HG02571 (cell line): Measurements from ENCODE around the gene RAB40C.

ENCODE experiments used
- ATAC-seq: cut with Tn5 transposase; IDR thresholded peaks from one replicate; pipeline ENCODE4 v1.9.1; 2021; ENCODE audit warnings: mild to moderate bottlenecking, moderate library complexity; ENCODE audit not compliant: unreplicated experiment

Gene RAB40C

DNA sequence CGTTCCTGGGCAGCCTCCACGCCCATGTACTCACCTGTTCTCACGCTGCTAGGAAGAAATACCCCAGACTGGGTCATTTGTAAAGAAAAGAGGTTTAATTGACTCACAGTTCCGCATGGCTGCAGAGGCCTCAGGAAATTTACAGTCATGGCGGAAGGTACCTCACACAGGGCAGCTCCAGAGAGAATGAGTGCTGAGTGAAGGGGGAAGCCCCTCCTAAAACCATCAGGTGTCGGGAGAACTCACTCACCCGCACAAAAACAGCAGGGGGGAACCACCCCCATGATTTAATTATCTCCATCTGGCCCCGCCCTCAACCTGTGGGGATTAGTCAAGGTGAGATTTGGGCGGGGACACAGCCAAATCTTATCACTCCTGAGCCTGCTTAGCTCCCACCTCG, 18.2 kb downstream of the RAB40C start:
- ATAC-seq: no peak

DNA sequence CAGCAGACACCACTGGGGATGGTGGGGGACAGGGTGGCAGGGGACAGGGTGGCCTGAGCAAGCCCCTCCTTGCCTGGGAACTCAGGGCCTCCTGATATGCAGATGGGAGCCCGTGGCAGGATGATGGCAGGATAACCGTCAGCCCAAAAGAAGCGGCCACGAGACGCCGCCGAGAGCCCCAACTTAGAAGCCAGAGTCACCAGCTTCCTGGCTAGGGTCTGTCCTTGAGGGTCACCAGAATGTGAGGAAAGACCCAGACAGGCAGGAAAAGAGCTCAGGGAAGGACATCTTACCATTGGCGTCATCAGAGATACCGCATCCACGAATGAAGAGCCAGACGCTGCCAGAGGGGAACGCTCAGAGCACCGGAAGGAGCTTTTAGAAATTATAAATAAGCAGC, 19.4 kb downstream of the RAB40C start:
- ATAC-seq: no peak

DNA sequence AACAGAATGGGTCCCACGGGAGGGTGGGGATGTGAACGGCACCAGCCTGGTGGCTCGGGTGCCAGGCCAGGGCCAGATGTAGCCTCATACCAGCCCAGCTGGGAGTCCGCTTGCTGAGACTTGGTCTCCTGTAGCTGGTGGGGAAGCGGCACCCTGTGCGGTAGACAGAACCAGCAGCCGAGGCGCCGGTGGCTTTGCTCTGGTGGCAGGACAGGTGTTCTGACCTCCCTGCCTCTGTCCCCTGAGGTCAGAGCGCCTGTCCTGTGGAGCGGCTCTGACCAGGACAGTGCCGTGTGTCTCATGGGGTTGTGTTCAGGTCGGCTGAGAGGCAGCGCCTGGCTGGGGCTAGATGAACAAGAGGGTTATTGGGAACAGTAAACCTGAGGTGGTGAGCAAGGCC, 20.1 kb downstream of the RAB40C start:
- ATAC-seq: no peak

DNA sequence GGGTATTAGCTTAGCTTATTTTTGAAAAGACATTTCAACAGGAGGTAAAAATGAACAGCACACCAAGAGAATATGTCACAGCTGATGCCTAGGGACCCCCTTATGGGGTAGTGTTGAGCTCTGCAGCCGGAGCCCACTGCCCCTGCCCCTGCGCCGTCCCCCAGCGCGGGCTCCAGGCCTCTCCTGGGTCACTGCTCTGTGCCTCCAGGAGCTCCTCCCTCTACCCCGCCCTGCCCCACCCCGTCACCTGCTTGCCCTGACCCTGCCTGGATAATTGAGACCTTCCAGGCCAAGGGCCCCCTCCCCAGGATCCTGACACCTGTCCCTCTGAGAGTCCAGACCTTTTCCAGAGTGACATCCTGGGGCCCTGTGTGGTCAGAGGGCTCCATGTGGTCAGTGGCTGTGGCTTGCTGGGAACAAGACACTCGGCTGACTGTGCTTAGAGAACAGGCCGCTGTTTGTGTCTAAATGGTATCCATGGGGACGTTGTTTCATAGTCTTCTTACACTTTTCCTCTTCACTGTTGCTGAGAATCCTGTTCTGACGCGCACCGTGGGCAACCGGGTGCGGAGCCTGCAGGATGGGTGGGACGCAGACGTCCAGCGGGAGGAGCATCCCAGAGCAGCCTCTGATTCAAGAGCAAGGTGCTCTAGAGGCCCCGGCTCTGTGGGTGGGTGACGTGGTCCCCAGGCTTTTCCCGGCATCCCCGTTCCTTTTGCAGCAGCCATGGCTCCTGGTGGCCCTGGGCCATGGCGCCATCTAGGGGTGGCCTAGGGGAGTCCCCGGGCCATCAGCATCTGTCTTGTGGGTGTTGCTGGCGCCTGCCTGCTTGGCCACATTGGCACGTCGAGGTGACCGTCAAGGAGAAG, 20.9 kb downstream of the RAB40C start:
- no peak for ATAC-seq

DNA sequence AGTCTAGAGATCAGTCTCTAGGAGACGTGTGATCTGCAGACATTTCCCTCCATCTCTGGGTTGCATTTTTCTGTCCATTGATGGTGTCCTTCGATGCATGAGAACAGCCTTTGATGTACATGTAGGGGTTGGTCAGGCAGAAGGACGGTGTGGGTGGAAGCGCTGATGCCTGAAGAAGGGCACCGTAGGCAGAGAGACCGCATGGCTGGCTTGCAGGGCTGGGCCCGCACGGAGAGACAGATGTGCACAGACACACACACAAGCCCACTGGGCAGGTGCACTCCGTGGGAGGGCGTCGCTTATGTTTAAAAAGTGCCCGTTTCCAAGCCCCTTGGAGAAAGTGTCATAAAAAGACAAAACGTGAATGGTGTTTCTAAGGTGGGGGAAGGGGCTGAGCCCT, 25.3 kb downstream of the RAB40C start:
- no peak for ATAC-seq

DNA sequence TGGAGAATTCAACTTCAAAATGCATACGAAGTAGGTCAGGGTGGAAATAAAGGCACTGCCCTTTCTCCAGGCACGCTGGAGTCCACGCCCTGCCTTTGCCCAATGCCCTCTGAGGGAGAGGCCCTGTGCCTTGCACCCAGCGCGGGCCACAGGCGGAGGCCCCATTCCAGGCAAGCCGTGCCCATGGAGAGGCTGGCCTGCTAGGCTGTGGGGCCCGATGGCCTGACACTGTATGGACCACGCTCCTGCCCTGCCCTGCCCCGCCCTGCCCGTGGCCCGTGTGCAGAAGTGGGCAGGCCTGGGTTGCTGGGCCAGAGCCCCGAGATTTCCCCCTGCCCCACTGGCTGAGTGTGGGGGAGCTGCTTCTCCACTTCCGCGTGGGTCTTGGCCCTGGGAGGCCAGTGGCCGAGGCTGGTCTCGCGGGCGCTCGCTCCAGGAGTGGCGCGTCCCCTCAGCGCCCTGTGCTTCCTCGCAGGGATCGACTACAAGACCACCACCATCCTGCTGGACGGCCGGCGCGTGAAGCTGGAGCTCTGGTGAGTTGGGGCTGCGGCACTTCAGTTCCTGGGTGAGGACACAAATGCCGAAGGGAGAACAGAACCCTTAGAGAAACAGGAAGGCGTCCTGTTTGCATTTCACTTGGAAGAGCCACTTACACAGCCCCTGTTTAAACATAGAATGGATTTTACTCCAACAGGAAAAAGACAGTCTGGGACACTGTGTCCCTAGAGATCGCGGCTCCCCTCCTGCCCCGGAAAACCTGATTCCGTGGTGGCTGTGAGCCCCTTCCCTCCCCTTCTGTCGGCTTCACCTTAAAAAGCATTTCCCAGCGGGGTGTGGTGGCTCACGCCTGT, 27.1 kb downstream of the RAB40C start:
- ATAC-seq: no peak

DNA sequence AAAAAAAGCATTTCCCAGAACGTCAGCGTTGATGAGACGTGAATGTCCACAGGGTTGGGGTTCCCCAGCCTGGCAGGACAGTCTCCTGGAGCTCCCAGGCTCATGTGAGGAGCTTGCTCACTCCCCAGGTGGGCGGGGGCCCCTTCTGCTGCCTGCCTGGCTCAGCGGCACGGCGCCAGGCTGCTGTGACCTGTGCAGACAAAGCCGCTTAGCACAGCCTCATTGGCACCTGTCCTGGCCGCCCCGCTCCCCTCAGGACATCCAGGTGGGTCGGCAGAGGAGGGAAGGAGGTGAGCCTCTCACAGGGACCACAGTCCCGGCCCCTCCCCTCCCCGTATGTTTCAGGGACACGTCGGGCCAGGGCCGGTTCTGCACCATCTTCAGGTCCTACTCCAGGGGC, 28.0 kb downstream of the RAB40C start:
- no peak for ATAC-seq

DNA sequence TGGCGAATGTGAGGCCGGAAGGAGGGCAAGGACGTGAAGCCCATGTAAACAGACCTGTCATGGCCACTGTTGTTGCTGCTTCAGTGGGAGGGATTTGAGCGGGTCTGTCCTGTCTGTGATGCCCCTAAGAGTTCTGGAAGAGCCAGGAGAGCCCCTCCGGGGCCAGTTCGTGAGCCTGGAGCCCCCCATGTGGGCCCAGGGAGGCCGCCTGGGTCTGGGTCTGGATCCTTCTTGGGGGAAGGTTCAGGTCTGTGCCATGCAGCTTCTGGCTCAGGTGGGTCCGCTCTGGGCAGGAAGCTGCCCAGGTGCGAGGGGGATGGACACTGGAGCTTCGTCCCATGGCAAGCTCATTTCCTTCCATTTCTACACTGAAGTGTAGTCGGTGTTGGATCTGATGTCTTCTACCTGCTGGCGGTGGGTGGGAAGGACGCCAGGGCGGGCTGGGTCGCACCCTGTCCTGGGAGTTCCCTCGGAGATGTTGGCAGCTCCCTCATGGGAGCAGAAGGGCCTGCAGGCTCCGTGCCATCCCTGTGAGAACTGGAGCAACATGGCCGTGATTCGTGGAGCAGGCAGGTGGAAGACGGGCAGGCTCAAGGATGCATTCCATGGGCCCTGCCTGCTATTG, 29.7 kb downstream of the RAB40C start:
- ATAC-seq: no peak

DNA sequence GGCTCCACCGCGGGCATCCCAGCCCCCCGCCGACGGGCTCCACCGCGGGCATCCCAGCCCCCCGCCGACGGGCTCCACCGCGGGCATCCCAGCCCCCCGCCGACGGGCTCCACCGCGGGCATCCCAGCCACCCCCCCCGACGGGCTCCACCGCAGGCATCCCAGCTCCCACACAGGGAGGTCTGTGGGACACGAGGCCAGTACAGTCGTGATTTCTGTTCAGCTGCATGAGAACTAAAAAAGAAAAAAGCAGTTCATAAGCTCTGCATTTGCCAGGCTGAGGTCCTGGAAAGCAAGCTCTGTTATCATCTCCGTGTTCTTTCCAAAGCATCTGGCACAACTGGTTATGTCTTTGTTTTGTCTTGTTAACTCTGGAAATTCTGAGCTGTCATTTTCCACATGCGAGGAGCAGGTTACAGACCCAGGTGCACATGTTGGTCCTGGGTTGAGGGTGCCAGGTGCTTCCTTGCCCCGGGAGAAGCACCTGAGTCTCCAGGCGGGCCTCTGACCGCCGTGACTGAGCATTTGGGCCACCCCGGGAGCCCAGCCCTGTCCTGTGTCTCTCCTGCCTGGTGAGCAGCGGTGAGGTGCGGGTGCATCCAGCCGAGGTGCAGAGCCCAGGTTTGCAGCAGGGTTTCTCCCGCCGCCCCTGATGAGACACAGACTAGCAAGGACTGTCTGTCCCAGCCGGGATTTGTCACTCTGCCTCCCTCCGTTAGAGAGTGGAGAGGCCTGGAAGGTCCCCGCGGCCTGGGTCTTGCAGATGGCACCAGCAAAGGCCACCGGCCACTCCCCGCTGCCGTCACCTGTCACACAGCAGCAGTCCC, 31.0 kb downstream of the RAB40C start:
- no peak for ATAC-seq

DNA sequence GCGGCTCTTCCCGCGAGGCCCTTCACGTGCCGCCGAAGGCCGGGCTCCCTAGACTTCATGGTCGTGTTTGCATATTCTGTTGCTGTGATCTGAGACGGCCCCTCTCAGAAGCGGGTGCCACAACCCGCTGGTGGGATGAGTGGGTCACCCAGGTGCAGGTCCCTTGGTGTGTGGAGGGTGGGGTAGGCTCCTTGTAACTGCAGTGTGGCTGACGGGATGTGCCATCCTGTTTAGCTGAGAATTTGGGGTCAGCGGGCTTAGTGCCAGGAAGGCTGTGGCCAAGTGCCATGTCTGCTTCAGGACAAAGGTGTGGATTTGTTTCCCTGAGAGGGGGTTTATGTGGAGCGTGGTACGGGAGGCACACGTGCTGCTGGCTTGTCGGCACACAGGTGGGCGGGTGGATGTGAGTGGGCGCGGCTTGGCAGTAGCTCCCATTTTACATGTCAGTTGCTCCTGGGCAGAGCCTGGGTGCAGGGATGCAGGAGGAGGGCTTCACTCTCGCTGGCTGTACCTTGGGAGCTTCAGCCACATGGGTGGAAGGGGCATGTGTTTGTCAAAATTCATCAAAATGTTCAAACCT, 31.8 kb downstream of the RAB40C start:
- ATAC-seq: no peak

DNA sequence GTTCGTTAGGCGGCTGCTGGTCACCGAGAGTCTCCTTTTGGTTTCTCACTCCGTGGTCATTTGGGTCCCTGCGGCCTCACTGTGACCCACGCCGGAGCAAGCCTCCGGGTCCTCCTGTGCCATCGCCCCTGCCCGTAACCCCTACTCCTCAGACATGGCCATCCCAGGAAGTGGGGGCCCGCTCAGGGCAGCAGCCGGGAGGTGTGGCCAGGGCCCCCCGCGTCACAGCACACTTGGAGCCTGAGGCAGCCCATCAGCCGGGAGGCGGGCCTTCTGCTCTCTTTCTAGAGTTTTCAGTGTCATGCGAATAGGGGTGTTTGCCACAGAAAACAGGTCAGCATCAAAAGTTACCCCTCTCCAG, 33.0 kb downstream of the RAB40C start:
- ATAC-seq: no peak

DNA sequence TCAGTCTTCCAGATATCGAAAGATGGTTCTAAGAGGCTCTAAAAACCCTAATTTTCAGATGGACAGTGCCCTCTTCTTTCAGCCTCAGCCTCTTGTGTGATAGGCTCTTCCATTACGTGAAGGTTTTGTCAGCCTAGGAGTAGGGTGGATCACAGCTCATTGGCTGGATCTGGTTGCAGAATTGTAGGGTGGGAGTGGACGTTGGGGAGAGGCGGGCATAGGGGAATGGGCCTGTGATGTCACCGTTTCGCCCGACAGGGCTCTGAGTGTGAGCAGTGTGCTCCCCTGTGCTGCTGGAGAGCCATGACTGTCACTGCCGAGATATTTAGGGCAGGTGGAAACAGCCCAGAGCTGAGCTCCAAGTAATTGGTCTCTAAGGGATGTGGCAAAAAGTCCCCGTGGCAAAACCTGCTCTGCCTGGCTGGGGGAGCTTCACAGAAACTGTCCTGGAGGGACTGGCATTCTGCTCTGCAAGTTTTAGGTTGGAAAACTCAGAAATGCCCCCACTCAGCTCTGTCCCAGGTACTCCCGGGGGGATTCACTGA, 34.7 kb downstream of the RAB40C start:
- no peak for ATAC-seq

DNA sequence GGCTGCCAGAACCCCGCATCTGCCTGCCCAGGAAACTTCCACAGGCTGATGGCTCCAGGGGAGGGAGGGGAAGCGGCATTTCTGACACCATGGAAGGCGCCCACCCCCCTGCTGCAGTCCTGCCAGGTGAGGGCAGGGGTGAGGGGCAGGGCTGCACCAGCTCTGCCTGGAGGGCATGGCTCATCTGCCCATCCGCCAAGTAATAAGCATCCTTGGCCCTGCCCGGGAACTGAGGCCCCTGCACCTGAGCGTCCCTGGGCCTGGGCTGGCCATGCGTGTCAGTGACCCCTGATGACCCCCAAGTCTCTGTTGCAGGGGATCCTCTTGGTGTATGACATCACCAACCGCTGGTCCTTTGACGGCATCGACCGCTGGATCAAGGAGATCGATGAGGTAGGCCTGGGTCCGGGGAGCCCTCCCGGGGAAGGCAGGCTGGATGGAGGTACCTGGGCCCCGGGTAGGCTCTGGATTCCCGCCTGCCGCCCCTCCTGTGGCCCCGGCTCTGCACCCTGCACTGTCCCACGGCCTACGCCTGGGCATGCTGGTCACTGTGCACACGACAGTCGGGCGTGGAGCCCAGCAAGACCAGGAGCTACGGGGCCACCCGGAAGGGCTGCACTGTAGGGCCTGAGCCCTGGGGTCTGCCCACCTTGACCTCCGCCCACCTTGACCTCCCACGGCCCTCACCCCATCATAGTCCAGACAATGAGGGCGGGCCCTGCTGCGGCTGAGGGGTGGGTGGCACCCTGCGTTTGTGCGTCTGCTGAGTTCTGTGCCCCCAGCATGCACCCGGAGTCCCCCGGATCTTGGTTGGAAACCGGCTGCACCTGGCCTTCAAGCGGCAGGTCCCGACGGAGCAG, 35.5 kb downstream of the RAB40C start:
- ATAC-seq: no peak

DNA sequence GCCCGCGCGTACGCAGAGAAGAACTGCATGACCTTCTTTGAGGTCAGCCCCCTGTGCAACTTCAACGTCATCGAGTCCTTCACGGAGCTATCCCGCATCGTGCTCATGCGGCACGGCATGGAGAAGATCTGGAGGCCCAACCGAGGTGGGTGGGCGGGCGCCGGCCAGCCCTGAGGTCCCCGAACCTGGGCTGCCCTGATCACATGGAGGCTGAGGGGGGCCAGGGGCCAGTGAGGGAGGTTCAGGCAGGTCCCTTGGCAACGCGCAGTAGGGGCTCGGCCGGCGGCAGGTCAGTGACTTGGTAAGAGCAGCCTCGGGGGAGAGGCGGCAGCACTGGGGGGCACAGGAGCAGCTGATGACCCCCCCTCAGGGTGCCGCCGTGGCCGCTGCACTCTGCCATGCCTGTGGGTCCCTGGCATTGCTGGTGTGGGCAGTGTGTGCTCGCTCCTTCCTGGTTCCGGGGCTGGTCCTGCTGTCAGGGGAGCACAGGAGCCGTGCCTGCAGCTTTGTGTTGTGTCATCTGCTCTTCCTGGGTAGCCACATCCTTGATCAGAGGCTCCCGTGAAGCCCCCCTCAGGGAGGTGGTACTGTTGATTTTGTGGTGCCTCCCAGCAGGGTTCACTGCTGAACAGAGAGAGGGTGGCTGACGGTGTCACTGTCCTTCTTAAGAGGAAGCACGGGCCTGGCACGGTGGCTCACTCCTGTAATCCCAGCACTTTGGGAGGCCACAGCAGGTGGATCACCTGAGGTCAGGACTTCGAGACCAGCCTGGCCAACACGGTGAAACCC, 36.3 kb downstream of the RAB40C start:
- ATAC-seq: no peak

DNA sequence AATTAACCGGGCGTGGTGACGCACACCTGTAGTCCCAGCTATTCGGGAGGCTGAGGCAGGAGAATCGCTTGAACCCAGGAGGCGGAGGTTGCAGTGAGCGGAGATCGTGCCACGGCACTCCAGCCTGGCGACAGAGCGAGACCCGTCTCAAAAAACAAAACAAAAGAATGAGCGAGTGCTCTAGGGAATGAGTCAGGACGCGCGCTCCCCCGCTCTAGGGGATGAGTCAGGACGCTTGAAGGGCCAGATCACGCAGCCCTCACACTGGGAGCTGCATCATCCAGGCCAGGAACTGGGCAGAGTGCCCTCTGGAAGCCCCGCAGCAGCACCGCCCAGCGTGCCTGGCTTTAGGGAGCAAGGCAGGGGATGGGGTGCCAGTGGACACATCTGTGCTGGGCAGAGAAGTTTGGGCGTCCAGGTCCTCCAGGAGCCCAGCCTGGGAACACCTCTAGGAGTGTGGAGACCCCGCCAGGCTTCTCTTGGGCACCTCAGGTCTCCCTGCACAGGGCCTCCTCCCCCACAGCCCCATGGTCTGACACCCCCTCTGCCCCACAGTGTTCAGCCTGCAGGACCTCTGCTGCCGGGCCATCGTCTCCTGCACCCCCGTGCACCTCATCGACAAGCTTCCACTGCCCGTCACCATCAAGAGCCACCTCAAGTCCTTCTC, 37.1 kb downstream of the RAB40C start:
- ATAC-seq: no peak

DNA sequence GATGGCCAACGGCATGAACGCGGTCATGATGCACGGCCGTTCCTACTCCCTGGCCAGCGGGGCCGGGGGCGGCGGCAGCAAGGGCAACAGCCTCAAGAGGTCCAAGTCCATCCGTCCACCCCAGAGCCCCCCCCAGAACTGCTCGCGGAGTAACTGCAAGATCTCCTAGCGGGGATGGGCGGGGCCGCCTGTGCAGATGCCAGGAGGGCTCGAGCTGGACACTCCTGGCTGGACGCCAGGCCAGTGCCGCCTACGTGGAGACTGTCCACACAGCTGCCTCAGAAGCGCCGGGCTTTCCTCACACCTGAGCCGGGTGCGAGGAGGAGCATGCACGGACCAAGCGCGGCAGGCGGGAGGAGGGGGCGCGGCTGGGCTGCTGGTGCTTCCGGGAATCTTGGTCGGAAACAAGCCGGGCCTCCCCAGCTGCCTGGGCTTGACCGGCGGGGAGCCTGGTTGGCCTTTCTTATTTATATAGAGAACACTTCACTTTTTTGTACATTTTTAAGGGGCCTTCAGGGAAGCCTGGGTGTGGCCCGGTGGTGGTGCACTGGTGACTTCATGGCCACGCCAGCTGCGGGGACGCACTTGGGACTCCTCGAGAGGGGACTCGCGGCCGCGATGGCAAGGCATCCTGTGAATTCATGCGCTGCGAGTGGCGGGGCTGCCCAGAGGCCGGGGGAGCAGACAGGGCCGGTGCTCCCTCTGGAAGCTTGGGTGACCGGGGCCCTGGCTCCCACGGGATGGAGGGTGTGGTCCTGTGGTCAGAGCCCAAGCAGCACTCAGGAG, 37.8 kb downstream of the RAB40C start:
- ATAC-seq: no peak
